Muscle of leg (tissue), 11 donors: Measurements from ENCODE around the gene TBC1D10B. TPM values are rescaled to one million over a fixed set of nuclear protein-coding genes. Genes with fewer than 3 reads are reported as not detected.

Experiments used
- DNase-seq: peaks from one replicate; pipeline ENCODE4 v3.0.0; 2013
- H3K27ac ChIP-seq: one replicate; pipeline ENCODE4 v1.5.1; 2013; ENCODE audit warnings: mild to moderate bottlenecking, low read length, control low read depth
- H3K27me3 ChIP-seq: one replicate; pipeline ENCODE4 v1.6.1; 2013; ENCODE audit warnings: low read length; ENCODE audit not compliant: control insufficient read depth, insufficient read depth
- H3K36me3 ChIP-seq: one replicate; pipeline ENCODE4 v1.6.1; 2013; ENCODE audit warnings: low read length; ENCODE audit not compliant: control insufficient read depth, insufficient read depth
- H3K4me1 ChIP-seq: one replicate; pipeline ENCODE4 v1.6.1; 2013; ENCODE audit warnings: low read length; ENCODE audit not compliant: control insufficient read depth, insufficient read depth
- H3K4me3 ChIP-seq: one replicate; pipeline ENCODE4 v1.5.1; 2013; ENCODE audit warnings: low read length, control low read depth
- H3K9me3 ChIP-seq: replicated peaks from 2 replicates; pipeline ENCODE4 v1.6.1; 2013; ENCODE audit warnings: low read depth, low read length; ENCODE audit not compliant: control insufficient read depth
- WGBS: methylation state at CpG from one replicate; pipeline ENCODE4 v1.1.5; 2013; ENCODE audit warnings: missing lambda C conversion rate; ENCODE audit not compliant: insufficient coverage; 5-methylcytosine and 5-hydroxymethylcytosine counted together
- polyA plus RNA-seq, 8 donors: library from polyadenylated mRNA; unstranded; fragments of 120-200 nt; gene quantifications; one replicate each; pipeline versions ENCODE4 v1.2.1 to v1.2.3, GENCODE V29; 2013; ENCODE audit warnings: inconsistent platforms in 1 of 8, low replicate concordance in 1 of 8; ENCODE audit not compliant: insufficient read length in 8 of 8, insufficient read depth in 1 of 8
- total RNA-seq: library from RNA; stranded (reverse); fragments of 120-200 nt; gene quantifications from one replicate; pipeline ENCODE4 v1.2.4, GENCODE V29; 2013

Gene TBC1D10B
- total and polyA plus RNA-seq, 9 donors, result 16.9 to 38.9 (median 33.1) TPM

DNA sequence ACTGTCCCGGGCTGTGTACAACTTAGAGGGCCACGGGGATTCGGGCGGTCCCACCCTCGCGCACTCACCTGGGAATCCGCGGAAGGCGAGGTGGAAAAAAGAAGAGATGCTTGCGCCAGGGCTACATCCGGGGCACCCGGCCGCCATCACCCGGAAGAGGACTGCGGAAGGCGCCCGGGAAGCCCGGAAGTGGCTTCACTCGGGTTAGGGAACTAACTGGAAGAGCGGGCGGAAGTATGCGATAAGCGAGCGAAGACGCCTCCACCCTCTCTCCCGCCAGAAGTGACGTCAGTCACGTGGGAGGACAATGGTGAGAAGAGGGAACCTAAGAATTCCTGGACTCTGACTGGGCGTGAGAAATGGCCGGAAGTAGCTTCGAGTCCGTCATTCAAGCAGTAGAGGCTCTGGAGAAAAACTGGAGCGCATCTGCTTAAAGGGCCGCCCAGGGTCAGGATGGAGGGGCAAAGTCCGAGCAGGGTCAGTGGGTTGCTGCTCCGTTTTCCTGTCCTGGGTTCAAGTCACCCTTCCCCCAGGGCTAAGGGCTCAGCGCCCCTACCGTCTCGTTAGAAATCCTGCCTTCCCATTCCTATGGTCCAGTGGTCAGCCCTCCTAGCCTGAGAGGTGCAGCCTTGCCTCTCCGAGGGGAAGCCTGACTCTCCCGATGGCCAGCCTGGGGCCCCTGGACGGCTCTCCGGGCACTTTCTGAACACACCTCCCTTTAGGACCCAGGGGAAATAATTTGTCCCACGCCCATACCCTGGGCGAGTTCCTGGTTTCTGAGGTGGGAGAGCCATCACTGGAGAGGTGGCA lies 14.9 kb downstream of the TBC1D10B start, which contains the start of gene CD2BP2:
Gene CD2BP2, minus strand, starts transcription at position 165 of the 810 bp plus-strand sequence. CDS start 627 bp downstream, outside the sequence.
- H3K9me3 ChIP-seq, result no peaks in the 10 kb centered on the region
- peak within 1 kb of the TSS; percentile 71 for H3K4me3 ChIP-seq
- peaks cover 76% of the 10 kb centered on the region for H3K36me3 ChIP-seq
- no peaks in the 10 kb centered on the region for H3K27me3 ChIP-seq
- DNase-seq, result peak; percentile 100
- peak within 1 kb of the TSS; percentile 96 for H3K27ac ChIP-seq
- 0% methylated on average over 33 of the region's 45 CpGs for WGBS
- H3K4me1 ChIP-seq, result peaks cover 47% of the 10 kb centered on the region

GRCh38 chr16:30354423-30355143 lies 15.7 kb downstream of the TBC1D10B start:
- peak overlapping the region; percentile 96 for H3K27ac ChIP-seq
- peak overlapping the region; percentile 71 for H3K4me3 ChIP-seq
- peak; percentile 45 for DNase-seq
- H3K36me3 ChIP-seq, result peaks cover 76% of the 10 kb centered on the region
- H3K9me3 ChIP-seq, result no peaks in the 10 kb centered on the region
- H3K4me1 ChIP-seq, result peaks cover 47% of the 10 kb centered on the region
- H3K27me3 ChIP-seq, result no peaks in the 10 kb centered on the region
- WGBS, result under 1% methylated on average over 32 of the region's 36 CpGs

DNA sequence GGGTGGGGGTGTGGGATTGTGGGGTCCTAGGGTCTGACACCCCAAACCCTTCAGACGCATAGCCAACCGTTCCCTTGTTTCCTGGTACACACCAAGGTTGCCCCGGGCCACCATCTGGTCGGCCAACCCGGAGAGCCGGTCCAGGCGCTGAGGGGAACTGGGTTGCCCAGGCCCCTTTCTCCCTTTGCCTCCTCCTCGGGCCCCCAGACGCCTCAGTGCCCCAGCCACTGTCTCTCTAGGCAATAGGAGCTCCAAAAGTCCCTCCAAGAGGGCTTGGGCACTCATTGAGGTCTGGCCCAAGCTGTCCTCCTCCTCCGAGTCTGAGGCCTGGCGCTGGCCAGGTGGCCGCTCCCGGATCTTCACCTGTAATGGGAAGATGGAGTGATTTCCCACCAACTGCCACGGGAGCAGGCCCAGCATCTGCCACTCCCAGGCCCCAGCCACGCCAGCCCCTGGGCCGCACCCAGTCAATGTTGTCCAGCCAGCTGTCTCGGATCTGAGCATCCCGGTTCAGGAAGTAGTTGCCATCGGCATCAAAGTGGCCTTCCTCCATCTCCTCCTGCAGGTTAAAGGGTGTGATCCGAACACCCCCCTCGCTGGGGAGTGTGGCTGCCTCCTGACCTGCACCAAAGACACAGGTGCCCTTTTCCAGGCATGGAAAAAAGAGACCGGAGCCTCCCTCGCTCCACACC lies 16.7 kb downstream of the TBC1D10B start:
- 93% methylated on average over 19 of the region's 23 CpGs for WGBS
- Histone ChIP-seq H3K4me1 (peaks cover 47% of the 10 kb centered on the region), H3K9me3 (no peaks in the 10 kb centered on the region), H3K4me3 (peak overlapping the region; percentile 71), H3K27me3 (no peaks in the 10 kb centered on the region), H3K36me3 (peaks cover 67% of the 10 kb centered on the region), H3K27ac (peak overlapping the region; percentile 96)
- no peak for DNase-seq

DNA sequence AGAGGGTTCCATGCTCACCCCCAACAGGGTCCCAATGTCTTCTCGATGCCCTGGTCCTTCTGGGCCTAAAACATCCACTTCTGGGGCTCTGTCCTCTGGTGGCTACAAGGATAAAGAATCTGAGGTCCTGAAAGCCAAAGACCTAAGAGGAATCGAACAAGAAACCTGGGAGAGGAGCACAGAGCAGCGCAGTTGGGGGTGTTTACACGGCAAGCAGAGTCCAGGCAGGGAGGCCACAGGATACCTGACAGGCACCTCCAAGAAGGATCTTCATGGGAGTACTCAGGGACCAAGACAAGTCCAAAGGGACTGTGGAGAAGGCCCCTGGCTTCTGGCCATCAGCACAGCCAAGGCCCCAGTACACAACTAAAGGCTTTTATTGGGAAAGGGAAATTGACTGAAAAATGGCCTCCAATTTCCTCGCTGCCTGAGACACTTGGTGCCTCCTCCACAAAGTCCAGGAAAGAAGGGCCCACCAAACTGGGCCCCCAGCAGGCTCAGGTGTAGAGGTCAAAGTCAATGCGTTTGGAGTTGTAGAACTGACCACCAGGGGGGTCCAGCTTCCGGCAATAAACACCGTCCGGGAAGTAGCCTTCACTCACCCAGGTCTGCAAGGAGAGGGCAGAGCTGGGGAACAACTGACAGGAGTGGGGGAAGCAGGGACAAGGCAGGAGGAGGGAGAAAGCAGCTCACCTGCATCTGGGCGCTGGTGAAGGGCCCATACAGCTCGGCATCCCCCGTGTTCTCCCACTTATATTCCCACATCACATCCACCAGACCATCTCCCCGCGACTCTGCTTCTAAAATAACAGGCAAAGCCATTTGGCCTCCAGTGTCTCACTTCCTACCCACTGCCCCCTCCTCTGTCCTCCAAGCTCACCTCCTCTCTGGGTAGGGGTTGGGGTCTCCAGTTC lies 17.5 kb downstream of the TBC1D10B start:
- no peak for DNase-seq
- Histone ChIP-seq H3K36me3 (peaks cover 63% of the 10 kb centered on the region), H3K27ac (no peak overlapping the region), H3K4me1 (peaks cover 47% of the 10 kb centered on the region), H3K4me3 (no peak overlapping the region), H3K9me3 (no peaks in the 10 kb centered on the region), H3K27me3 (no peaks in the 10 kb centered on the region)
- 69% methylated on average over 8 of the region's 14 CpGs for WGBS

DNA sequence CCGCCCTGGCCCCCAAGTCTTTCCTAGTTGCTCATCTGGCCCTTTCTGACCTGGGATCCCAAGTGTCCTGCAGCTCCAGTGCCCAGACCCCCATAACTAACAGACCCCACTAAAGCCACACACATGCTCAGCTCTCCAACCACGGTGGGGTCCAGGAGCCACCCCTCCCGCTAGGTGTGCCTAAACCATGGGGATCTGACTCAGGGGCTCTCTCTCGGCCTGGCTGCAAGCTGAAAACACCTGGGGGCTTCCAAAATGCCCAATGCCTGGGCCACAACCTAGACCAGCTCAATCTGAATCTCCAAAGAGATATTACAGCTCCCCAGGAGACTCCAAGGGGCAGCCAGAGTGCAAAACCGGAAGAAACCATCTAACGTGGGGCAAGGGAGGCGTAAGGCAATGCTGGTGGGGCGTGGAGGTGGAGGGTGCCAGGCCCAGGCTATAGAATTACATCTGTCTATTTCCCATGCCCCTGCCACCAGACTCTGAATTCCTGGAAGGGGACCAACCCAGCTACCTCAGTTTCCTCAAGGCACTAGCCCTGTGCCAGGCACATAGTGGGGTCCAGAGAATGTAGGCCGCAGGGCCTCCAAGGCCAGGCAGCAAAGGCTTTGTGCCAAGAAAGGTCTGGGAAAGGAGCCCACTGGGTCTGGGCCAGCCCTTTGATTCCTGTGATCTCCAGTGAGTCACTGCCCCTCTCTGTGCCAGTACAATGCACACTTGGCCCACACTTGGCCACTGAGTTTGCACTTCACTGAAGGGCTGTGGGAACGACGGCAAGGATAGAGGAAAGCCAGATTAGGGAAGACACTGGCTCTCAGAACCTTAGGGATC lies 18.5 kb downstream of the TBC1D10B start:
- peaks cover 46% of the 10 kb centered on the region for H3K4me1 ChIP-seq
- no peaks in the 10 kb centered on the region for H3K27me3 ChIP-seq
- no peaks in the 10 kb centered on the region for H3K9me3 ChIP-seq
- H3K4me3 ChIP-seq, result no peak overlapping the region
- H3K27ac ChIP-seq, result peak overlapping the region; percentile 29
- WGBS, result 65% methylated on average over 5 of the region's 11 CpGs
- H3K36me3 ChIP-seq, result peaks cover 54% of the 10 kb centered on the region
- DNase-seq, result peak; percentile 69

DNA sequence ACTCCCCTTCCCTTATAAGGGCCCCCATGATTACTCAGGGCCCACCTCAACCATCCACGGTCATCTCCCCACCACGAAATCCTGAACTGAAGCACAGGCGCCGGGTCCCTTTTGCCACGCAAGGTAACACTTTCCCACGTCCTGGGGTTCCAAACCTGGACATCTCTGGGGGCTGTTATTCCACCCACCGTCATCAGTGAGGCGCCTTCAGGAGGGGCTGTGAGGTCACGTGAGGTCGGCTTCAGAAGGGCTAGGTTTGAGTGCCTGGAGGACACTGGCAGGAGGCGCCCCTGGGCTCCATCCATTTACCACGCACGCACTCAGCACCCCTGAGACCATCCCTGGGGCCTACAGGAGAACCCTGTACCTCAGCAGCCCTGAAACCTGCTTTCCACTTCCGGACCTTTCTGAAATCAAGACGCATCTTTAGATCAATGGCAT lies 19.3 kb downstream of the TBC1D10B start:
- Histone ChIP-seq H3K4me3 (no peak overlapping the region), H3K27ac (no peak overlapping the region), H3K36me3 (peaks cover 47% of the 10 kb centered on the region), H3K27me3 (no peaks in the 10 kb centered on the region), H3K9me3 (no peaks in the 10 kb centered on the region), H3K4me1 (peaks cover 38% of the 10 kb centered on the region)
- WGBS, result 88% methylated on average over 14 of the region's 15 CpGs
- no peak for DNase-seq

GRCh38 chr16:30350134-30350871 lies 20.0 kb downstream of the TBC1D10B start:
- Histone ChIP-seq H3K27me3 (no peaks in the 10 kb centered on the region), H3K9me3 (no peaks in the 10 kb centered on the region), H3K36me3 (peaks cover 47% of the 10 kb centered on the region), H3K4me3 (no peak overlapping the region), H3K27ac (no peak overlapping the region), H3K4me1 (peaks cover 32% of the 10 kb centered on the region)
- whole genome bisulfite sequencing, result 100% methylated on average over 1 of the region's 3 CpGs
- DNase-seq, result no peak

GRCh38 chr16:30349675-30350074 lies 20.6 kb downstream of the TBC1D10B start:
- H3K4me1 ChIP-seq, result peaks cover 32% of the 10 kb centered on the region

More at GRCh38 chr16:30349675-30350074, 20.6 kb downstream of the TBC1D10B start:
- Histone ChIP-seq H3K27me3 (no peaks in the 10 kb centered on the region), H3K36me3 (peaks cover 47% of the 10 kb centered on the region), H3K4me3 (no peak overlapping the region), H3K9me3 (no peaks in the 10 kb centered on the region), H3K27ac (no peak overlapping the region)
- 80% methylated on average over 1 of the region's 3 CpGs for WGBS
- no peak for DNase-seq
